ENCODE data around the gene TRIM7.

GRCh38 chr5:181246276-181247049, 41.5 kb upstream of the TRIM7 start:
- TF ChIP-seq CTCF (conservative IDR thresholded peaks at IDR 0.05; ENCODE audit: low read depth, low read length) (no peak), EZH2phosphoT487 (IDR thresholded peaks at IDR 0.05; ENCODE audit: borderline replicate concordance, low read length) (no peak)
